HG03439 (cell line): ENCODE data around the gene GRIN2C.

Experiments
- ATAC-seq: cut with Tn5 transposase; IDR thresholded peaks from one replicate; pipeline ENCODE4 v1.9.1; 2021; ENCODE audit warnings: mild to moderate bottlenecking, moderate library complexity; ENCODE audit not compliant: unreplicated experiment

GRIN2C gene

GRCh38 chr17:74824961-74825627, 34.6 kb downstream of the GRIN2C start:
- no peak for ATAC-seq

- ATAC-seq = no peak
These were observed 36.7 kb downstream of the GRIN2C start for GRCh38 chr17:74822939-74823367.

GRCh38 chr17:74822335-74822938, 37.2 kb downstream of the GRIN2C start:
- no peak for ATAC-seq

GRCh38 chr17:74821655-74822334, 37.9 kb downstream of the GRIN2C start:
- no peak for ATAC-seq

- ATAC-seq = no peak
These were observed 39.8 kb downstream of the GRIN2C start for GRCh38 chr17:74819801-74820436.

GRCh38 chr17:74818291-74818938, 41.3 kb downstream of the GRIN2C start:
- ATAC-seq = no peak

GRCh38 chr17:74816905-74817620, 42.6 kb downstream of the GRIN2C start:
- no peak for ATAC-seq

GRCh38 chr17:74815550-74816370, 43.9 kb downstream of the GRIN2C start:
- no peak for ATAC-seq

- no peak for ATAC-seq
These were observed 44.6 kb downstream of the GRIN2C start for GRCh38 chr17:74815067-74815466.

GRCh38 chr17:74814453-74814852, 45.2 kb downstream of the GRIN2C start:
- no peak for ATAC-seq

- ATAC-seq = no peak
These were observed 47.3 kb downstream of the GRIN2C start for GRCh38 chr17:74812109-74813009.

- no peak for ATAC-seq
These were observed 48.8 kb downstream of the GRIN2C start for GRCh38 chr17:74810699-74811485.

GRCh38 chr17:74808714-74809430, 50.8 kb downstream of the GRIN2C start:
- ATAC-seq = no peak

- no peak for ATAC-seq
These were observed 51.8 kb downstream of the GRIN2C start for GRCh38 chr17:74807925-74808324.

GRCh38 chr17:74807441-74807840, 52.2 kb downstream of the GRIN2C start:
- no peak for ATAC-seq

GRCh38 chr17:74806334-74806733, 53.4 kb downstream of the GRIN2C start:
- ATAC-seq = no peak

- ATAC-seq = no peak
These were observed 54.1 kb downstream of the GRIN2C start for GRCh38 chr17:74805591-74805991.
